Tibial nerve (tissue), 4 donors: ENCODE measurements around the gene DCTN4. TPM values are rescaled to one million over a fixed set of nuclear protein-coding genes. Genes with fewer than 3 reads are reported as not detected.

Experiments used
- DNase-seq, 2 donors: peaks; one replicate each; pipeline ENCODE4 v3.0.0-alpha.2; 2019; ENCODE audit warnings: low spot score in 2 of 2
- H3K27ac ChIP-seq, 4 donors: fragments of 200-600 bp; sonication (generic) in 3 of 4; one replicate each; pipeline ENCODE4 v1.5.1; 2017 to 2019; ENCODE audit warnings: mild to moderate bottlenecking in 1 of 4
- H3K27me3 ChIP-seq, 2 donors: fragments of 200-600 bp; sonication (generic) in 1 of 2; one replicate each; pipeline versions ENCODE4 v1.5.1 to v1.6.0; 2017 to 2019
- H3K36me3 ChIP-seq, 3 donors: fragments of 200-600 bp; sonication (generic); one replicate each; pipeline ENCODE4 v1.5.1; 2018 to 2019
- H3K4me1 ChIP-seq, 4 donors: fragments of 200-600 bp; sonication (generic) in 3 of 4; one replicate each; pipeline ENCODE4 v1.5.1; 2017 to 2019
- H3K4me3 ChIP-seq, 4 donors: fragments of 200-600 bp; sonication (generic) in 3 of 4; one replicate each; pipeline ENCODE4 v1.5.1; 2017 to 2019; ENCODE audit warnings: mild to moderate bottlenecking in 1 of 4, moderate library complexity in 1 of 4
- H3K9me3 ChIP-seq, 4 donors: fragments of 200-600 bp; sonication (generic) in 3 of 4; one replicate each; pipeline ENCODE4 v1.5.1; 2017 to 2019
- CTCF ChIP-seq, 5 experiments: fragments of 200-600 bp in 3 of 5; fragments of 450-650 bp in 2 of 5; sonication (generic) in 3 of 5; IDR thresholded peaks; one replicate each; pipeline ENCODE4 v1.5.1; 2016 to 2019; ENCODE audit warnings: antibody characterized with exemption in 5 of 5, mild to moderate bottlenecking in 3 of 5, moderate library complexity in 2 of 5
- EP300 ChIP-seq, 2 donors: sonication (generic); formaldehyde crosslinking; IDR thresholded peaks; one replicate each; pipeline ENCODE4 v1.6.1; 2017; ENCODE audit warnings: antibody characterized with exemption in 2 of 2, mild to moderate bottlenecking in 1 of 2
- POLR2A ChIP-seq, 2 donors: fragments of 450-650 bp; IDR thresholded peaks; one replicate each; pipeline ENCODE4 v1.6.1; 2017; ENCODE audit warnings: antibody characterized with exemption in 2 of 2, mild to moderate bottlenecking in 2 of 2, moderate library complexity in 2 of 2
- WGBS, 2 donors: methylation state at CpG; one replicate each; pipeline ENCODE4 v1.1.5; 2018; 5-methylcytosine and 5-hydroxymethylcytosine counted together
- total RNA-seq, 4 donors: library from RNA; depleted of rRNA; stranded (reverse); fragments of >200 nt; gene quantifications; one replicate each; pipeline ENCODE4 v1.1.0, GENCODE V29; 2016

Gene DCTN4
- total RNA-seq, 4 donors from 2014 or later, result 38.0 to 80.2 (median 63.4) TPM

- peaks cover 0 to 56% (median 45%) of the 10 kb centered on the region in 4 donors for H3K4me1 ChIP-seq
Observed at GRCh38 chr5:150778517-150779396, 19.9 kb upstream of the DCTN4 start, which contains the start of gene SMIM3. TSS of gene SMIM3 (plus strand) at chr5:150778757. CDS start at chr5:150795441, 16,684 bp downstream.

GRCh38 chr5:150778088-150778516, 19.3 kb upstream of the DCTN4 start:
- peak overlapping the region; percentile 53 to 89 (median 72) for H3K4me3 ChIP-seq
- H3K4me1 ChIP-seq, result peaks cover 0 to 50% (median 41%) of the 10 kb centered on the region in 4 donors
- H3K9me3 ChIP-seq, result no peaks in the 10 kb centered on the region
- H3K27me3 ChIP-seq, result no peaks in the 10 kb centered on the region
- H3K36me3 ChIP-seq, result no peaks in the 10 kb centered on the region
- 16 to 18% methylated on average over 7 of the region's 7 CpGs for WGBS, 2 donors
- peak overlapping the region; percentile 79 to 96 (median 93) for H3K27ac ChIP-seq
- DNase-seq, result no peak
- TF ChIP-seq EP300 (IDR thresholded peaks at IDR 0.05), result no peak

More at GRCh38 chr5:150778517-150779396, 19.9 kb upstream of the DCTN4 start, which contains the start of gene SMIM3:
- DNase-seq, result peak; percentile 67 to 70
- Histone ChIP-seq H3K36me3 (no peaks in the 10 kb centered on the region), H3K9me3 (no peaks in the 10 kb centered on the region), H3K27ac (peak within 1 kb of the TSS; percentile 79 to 96 (median 93)), H3K4me3 (peak within 1 kb of the TSS; percentile 53 to 89 (median 72)), H3K27me3 (no peaks in the 10 kb centered on the region)
- TF ChIP-seq EP300 (IDR thresholded peaks at IDR 0.05) (peak; percentile 46 to 71), POLR2A (IDR thresholded peaks at IDR 0.05) (peak in 1 of 2 donors; percentile 54), CTCF (IDR thresholded peaks at IDR 0.05) (peak in 4 of 5 experiments; percentile 23 to 43 (median 28))
- 0 to 2% methylated on average over 46 to 59 of the region's 59 CpGs for WGBS, 2 donors

- DNase-seq, result no peak
- TF ChIP-seq POLR2A (IDR thresholded peaks at IDR 0.05) (no peak), EP300 (IDR thresholded peaks at IDR 0.05) (no peak), CTCF (IDR thresholded peaks at IDR 0.05) (no peak)
- 56 to 64% methylated on average over 3 of the region's 3 CpGs for WGBS, 2 donors
- Histone ChIP-seq H3K9me3 (no peaks in the 10 kb centered on the region), H3K27me3 (no peaks in the 10 kb centered on the region), H3K36me3 (no peaks in the 10 kb centered on the region), H3K4me3 (peak overlapping the region in 2 of 4 donors; percentile 67 to 76), H3K27ac (peak overlapping the region; percentile 79 to 96 (median 93)), H3K4me1 (peaks cover 0 to 46% (median 36%) of the 10 kb centered on the region in 4 donors)
Observed at GRCh38 chr5:150777685-150778084, 18.9 kb upstream of the DCTN4 start.

- Histone ChIP-seq H3K4me3 (no peak overlapping the region), H3K4me1 (peaks cover 0 to 10% (median 6%) of the 10 kb centered on the region in 4 donors), H3K27me3 (no peaks in the 10 kb centered on the region), H3K9me3 (no peaks in the 10 kb centered on the region), H3K36me3 (no peaks in the 10 kb centered on the region), H3K27ac (no peak overlapping the region)
- no peak for DNase-seq
- TF ChIP-seq CTCF (IDR thresholded peaks at IDR 0.05) (no peak), POLR2A (IDR thresholded peaks at IDR 0.05) (no peak), EP300 (IDR thresholded peaks at IDR 0.05) (no peak)
- 52 to 77% methylated on average over 1 of the region's 1 CpG for WGBS, 2 donors
Observed at GRCh38 chr5:150774145-150774544, 15.3 kb upstream of the DCTN4 start.

GRCh38 chr5:150771034-150771795, 12.4 kb upstream of the DCTN4 start:
- H3K9me3 ChIP-seq, result no peaks in the 10 kb centered on the region
- no peak overlapping the region for H3K4me3 ChIP-seq
- no peaks in the 10 kb centered on the region for H3K36me3 ChIP-seq
- H3K4me1 ChIP-seq, result no peaks in the 10 kb centered on the region
- no peak overlapping the region for H3K27ac ChIP-seq
- WGBS, 2 donors, result 67 to 68% methylated on average over 1 of the region's 1 CpG
- H3K27me3 ChIP-seq, result no peaks in the 10 kb centered on the region
- no peak for TF ChIP-seq CTCF (IDR thresholded peaks at IDR 0.05)
- TF ChIP-seq EP300 (IDR thresholded peaks at IDR 0.05), result no peak
- no peak for TF ChIP-seq POLR2A (IDR thresholded peaks at IDR 0.05)
- no peak for DNase-seq
